ENCODE measurements around the gene TUBB8B.
"Not testable (repeated sequence)": the region's sequence is repeated elsewhere in the genome, so short reads cannot be mapped to it uniquely, and the experiment has no call there.

Gene TUBB8B

DNA sequence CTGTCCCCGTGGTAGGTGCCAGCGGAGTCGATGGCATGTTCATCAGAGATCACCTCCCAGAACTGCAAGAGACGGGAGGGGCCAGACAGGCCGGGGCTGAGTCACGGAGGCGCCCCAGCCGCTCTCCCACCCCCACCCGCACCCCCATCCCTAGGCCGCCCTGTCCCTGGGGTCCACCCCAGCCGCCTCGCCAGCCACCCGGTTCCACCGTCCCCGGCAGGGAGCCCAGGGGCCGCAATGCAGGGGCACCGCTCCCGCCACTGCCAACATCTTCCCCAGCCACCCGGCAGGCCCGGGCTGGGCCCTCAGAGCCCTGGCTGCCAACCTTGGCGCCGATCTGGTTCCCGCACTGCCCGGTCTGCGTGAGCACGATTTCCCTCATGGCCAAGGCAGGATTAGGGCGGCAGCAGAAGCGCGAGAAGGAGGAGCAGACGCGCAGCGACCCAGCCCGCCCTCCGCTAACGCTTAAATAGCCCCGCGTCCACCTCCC lies at the start of gene TUBB8B:
TSS of gene TUBB8B (minus strand) at position 440 of the 490 bp plus-strand sequence. CDS start at position 382, 58 bp downstream.
- not testable (repeated sequence) for FAIRE-seq; DNase-seq (ENCODE audit: insufficient read length, low spot score)

DNA sequence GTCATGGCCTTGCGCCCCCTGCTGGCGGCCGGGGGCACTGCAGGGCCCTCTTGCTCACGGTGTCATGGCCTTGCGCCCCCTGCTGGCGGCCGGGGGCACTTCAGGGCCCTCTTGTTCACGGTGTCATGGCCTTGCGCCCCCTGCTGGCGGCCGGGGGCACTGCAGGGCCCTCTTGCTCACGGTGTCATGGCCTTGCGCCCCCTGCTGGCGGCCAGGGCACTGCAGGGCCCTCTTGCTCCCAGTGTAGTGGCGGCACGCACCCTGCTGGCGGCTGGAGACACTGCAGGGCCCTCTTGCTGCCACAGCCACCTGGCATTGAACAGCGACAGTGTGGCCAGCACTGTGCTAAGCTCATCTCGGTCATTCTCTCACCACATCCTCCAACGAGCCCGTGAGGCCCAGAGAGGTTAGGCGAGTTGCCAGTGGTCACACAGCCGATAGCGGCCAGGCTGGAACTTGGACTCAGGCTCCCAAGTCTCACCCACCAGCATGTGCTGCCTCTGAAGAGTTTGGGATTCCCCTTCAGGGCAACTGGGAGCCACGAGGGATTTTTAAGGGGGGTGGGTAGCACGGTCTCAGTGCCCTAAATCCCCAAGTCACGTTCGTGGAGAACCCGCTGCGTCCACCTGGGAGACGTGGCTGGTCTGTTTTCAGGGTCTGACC lies 48.0 kb upstream of the TUBB8B start:
- FAIRE-seq; DNase-seq (ENCODE audit: insufficient read length, low spot score): not testable (repeated sequence)

DNA sequence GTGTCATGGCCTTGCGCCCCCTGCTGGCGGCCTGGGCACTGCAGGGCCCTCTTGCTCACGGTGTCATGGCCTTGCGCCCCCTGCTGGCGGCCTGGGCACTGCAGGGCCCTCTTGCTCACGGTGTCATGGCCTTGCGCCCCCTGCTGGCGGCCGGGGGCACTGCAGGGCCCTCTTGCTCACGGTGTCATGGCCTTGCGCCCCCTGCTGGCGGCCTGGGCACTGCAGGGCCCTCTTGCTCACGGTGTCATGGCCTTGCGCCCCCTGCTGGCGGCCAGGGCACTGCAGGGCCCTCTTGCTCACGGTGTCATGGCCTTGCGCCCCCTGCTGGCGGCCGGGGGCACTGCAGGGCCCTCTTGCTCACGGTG lies 47.3 kb upstream of the TUBB8B start:
- DNase-seq (ENCODE audit: insufficient read length, low spot score); FAIRE-seq: not testable (repeated sequence)

DNA sequence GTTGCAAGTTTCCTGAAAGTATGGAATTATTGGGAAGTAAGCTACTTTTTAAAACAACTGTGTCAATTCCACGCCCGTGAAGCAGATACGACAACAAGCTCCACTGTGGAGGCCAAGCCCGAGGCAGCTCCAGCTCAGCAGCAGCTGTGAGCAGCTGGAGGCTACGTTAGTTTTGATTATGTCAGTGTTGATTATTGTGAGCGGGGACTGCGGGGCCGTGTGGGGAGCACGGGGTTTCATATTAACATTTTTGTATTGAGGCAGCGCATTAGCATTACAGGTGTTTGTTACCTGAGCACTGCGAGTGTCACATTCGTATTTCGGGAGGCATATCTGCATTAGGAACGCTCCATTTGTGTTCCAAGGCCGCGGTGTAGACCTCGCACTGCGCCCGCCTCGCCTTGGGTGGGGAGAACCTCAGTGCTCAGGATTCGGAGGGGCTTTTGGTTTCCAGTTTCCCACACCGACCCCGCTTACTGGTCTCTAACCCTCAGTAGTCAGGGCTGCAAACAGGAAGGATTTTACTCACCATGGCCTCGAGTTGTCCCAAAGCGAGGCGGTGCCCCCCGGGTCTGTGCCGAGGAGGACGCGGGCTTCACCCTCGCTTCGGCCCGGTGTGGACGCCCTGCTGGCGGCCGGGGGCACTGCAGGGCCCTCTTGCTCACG lies 46.8 kb upstream of the TUBB8B start:
- FAIRE-seq; DNase-seq (ENCODE audit: insufficient read length, low spot score): not testable (repeated sequence)

GRCh38 chr18:95580-95979 lies 46.2 kb upstream of the TUBB8B start:
- FAIRE-seq; DNase-seq (ENCODE audit: insufficient read length, low spot score): not testable (repeated sequence)

- DNase-seq (ENCODE audit: insufficient read length, low spot score); FAIRE-seq: not testable (repeated sequence)
Measured at GRCh38 chr18:93897-94408, 44.5 kb upstream of the TUBB8B start.

- FAIRE-seq; DNase-seq (ENCODE audit: insufficient read length, low spot score): not testable (repeated sequence)
Measured at GRCh38 chr18:91561-91960, 42.1 kb upstream of the TUBB8B start.

DNA sequence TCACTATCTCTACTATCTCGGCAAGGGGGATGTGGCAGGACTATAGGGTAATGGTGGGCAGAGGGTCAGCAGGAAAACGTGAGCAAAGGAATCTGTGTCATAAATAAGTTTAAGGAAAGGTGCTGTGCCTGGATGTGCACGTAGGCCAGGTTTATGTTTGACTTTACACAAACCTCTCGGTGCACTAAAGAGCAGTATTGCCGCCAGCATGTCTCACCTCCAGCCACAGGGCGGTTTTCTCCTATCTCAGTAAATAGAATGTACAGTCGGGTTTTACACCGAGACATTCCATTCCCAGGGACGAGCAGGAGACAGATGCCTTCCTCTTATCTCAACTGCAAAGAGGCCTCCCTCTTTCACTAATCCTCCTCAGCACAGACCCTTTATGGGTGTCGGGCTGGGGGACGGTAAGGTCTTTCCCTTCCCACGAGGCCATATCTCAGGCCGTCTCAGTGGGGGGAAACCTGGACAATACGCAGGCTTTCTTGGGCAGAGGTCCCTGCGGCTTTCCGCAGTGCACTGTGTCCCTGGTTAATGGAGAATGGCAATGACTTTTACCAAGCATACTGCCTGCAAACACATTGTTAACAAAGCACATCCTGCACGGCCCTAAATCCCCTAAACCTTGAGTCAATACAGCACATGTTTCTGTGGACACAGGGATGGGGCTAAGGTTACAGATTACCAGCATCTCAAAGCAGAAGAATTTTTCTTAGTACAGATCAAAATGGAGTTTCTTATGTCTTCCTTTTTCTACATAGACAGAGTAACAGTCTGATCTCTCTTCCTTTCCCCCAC lies 41.2 kb upstream of the TUBB8B start:
- FAIRE-seq; DNase-seq (ENCODE audit: insufficient read length, low spot score): not testable (repeated sequence)

DNA sequence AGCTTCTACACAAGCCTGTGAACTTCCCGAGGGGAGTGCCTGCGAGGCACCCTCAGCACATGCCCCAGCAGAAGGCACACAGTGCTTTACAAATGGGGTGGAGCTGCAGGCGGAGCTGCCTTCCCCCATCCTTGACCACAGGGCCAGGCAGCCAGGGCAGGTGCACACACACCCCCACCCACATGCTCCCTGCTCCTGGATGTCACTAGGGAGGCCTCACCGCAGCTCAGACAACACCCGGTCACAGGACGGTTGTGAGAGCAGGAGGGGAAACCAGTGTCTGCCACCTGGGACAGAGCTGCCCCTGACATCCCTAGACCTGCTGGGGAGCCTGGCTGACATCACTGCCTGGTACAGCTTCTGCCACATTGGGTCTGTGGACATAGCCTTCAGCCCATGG lies 39.7 kb upstream of the TUBB8B start:
- not testable (repeated sequence) for FAIRE-seq; DNase-seq (ENCODE audit: insufficient read length, low spot score)

GRCh38 chr18:84801-85200 lies 35.4 kb upstream of the TUBB8B start:
- FAIRE-seq; DNase-seq (ENCODE audit: insufficient read length, low spot score): not testable (repeated sequence)

GRCh38 chr18:82626-83209 lies 33.3 kb upstream of the TUBB8B start:
- DNase-seq (ENCODE audit: insufficient read length, low spot score); FAIRE-seq: not testable (repeated sequence)

DNA sequence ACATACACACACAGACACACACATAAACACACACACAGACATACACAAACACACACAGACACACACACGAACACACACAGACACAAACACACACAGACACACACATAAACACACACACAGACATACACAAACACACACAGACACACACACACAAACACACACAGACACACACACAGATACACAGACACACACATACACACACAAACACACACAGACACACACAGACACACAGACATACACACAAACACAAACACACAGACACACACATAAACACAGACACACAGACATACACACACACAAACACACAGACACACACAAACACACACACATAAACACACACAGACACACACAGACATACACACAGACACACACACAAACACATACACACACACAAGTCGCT lies 31.5 kb upstream of the TUBB8B start:
- DNase-seq (ENCODE audit: insufficient read length, low spot score); FAIRE-seq: not testable (repeated sequence)

DNA sequence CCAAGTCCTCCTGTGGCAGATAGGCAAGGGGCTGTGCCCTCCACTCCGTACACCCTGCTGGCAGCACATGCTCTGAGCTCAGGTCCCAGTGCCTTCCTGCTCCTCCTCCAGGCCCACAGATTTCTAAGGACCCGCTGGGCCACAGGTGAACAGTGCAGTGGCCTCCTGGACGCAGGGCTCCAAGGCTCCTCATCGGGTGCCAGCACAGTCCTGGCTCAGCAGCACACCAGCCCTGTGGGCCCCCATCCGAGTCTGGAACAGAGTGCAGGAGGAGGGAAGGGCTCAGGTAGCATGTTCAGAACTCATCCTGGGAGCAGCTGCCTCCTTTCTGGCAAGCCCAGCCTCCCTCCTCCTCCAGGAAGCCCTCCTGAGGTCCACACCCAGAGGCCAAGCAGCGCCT lies 30.8 kb upstream of the TUBB8B start:
- FAIRE-seq; DNase-seq (ENCODE audit: insufficient read length, low spot score): not testable (repeated sequence)

- DNase-seq (ENCODE audit: insufficient read length, low spot score); FAIRE-seq: not testable (repeated sequence)
Measured at GRCh38 chr18:75525-76160, 26.2 kb upstream of the TUBB8B start.

- DNase-seq (ENCODE audit: insufficient read length, low spot score); FAIRE-seq: not testable (repeated sequence)
Measured at GRCh38 chr18:73181-73777, 23.9 kb upstream of the TUBB8B start.

DNA sequence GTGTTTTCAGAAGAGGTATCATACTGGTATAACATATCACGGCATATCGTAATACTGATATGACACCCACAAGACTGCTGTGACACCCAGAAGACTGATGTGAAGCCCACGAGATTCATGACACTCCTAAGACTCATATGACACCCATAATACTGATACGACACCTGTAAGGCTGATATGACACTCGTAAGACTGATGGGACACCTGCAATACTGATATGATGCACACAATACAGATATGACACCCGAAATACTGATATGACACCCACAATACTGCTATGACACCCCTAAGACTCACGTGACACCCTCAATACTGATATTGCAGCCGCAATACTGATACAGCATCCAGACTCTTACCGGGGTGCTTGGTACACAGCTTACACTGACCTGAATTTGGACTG lies 18.3 kb upstream of the TUBB8B start:
- not testable (repeated sequence) for DNase-seq (ENCODE audit: insufficient read length, low spot score); FAIRE-seq

GRCh38 chr18:64279-64678 lies 14.9 kb upstream of the TUBB8B start:
- FAIRE-seq; DNase-seq (ENCODE audit: insufficient read length, low spot score): not testable (repeated sequence)

GRCh38 chr18:63656-64055 lies 14.2 kb upstream of the TUBB8B start:
- peak; percentile 87 for FAIRE-seq
- DNase-seq (ENCODE audit: insufficient read length, low spot score) = not testable (repeated sequence)

GRCh38 chr18:54388-54787 lies 5.0 kb upstream of the TUBB8B start:
- FAIRE-seq; DNase-seq (ENCODE audit: insufficient read length, low spot score): not testable (repeated sequence)
